OCI-M1 (cell line): ENCODE results near the gene NUBP1.

Experiments
- DNase-seq: peaks from one replicate; lab custom pipeline; 2025; lab: John Stamatoyannopoulos, UW

Gene NUBP1

DNA sequence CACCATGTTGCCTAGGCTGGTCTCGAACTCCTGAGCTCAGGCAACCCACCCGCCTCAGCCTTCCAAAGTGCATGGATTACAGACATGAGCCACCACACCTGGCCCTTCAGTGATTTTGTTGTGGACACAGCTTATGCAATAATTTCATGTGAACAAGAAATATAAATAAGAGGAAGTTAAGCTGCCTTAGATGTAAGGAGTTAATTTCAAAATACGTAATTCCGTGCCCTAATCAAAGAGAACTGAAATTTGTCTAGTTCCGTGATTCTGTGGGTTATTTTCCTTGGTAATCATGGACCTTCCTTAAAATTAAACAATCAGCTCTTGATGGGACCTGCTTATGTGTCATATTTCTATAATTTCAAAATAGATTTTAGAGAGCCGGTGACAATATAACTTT lies 63.1 kb downstream of the NUBP1 start:
- DNase-seq = peak; percentile 71

DNA sequence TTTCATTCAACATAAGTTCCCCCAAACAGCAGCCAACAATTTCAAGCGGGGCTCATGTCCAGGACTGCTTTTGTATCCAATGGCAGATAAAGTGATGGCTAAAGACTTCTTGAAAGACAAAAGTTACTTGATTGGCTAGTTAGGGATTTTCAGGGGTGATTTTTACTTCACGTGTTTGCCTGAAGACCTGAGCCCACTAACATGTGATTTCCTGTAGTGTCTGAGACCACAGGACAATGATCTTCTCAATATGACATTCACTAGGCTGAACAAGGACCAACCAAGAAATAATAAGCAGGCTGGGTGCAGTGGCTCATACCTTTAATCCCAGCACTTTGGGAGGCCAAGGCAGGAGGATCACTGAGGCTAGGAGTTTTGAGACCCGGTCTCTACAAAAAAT lies 64.6 kb downstream of the NUBP1 start:
- no peak for DNase-seq

DNA sequence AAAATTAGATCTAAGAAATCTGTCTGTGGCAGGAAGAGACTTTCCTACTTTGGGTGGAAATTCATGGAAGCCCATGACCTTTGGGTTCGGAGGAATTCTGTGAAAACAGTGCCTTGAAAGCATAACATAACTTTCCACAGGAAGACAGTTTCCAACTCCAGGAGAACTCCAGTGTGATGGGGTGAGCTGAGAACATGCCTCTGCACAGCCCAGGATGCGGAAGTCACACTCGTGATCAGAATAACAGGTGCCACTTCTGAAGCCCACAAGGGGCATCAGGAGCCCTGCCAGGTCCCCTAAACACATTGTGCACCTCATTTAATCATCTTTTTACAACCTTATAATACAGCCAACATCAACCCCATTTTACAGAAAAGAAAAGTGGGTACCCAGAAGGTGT lies 65.2 kb downstream of the NUBP1 start:
- DNase-seq = no peak

DNA sequence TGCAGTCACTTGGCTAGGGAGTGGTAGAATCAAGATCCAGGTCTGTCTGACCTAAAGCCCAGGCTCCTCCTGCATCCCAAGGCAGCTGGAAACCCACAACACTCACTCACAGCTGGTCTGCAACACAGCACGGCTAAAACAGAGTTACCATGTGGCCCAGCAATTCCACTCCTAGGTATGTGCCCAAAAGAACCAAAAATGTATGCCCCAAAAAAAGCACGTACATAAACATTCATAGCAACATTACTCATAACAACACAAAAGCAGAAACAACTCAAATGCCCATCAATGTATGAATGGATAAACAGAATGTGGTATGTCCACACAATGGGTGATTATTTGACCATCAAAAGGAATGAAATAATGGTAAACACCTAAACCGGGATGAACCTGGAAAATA lies 66.1 kb downstream of the NUBP1 start:
- DNase-seq = no peak

DNA sequence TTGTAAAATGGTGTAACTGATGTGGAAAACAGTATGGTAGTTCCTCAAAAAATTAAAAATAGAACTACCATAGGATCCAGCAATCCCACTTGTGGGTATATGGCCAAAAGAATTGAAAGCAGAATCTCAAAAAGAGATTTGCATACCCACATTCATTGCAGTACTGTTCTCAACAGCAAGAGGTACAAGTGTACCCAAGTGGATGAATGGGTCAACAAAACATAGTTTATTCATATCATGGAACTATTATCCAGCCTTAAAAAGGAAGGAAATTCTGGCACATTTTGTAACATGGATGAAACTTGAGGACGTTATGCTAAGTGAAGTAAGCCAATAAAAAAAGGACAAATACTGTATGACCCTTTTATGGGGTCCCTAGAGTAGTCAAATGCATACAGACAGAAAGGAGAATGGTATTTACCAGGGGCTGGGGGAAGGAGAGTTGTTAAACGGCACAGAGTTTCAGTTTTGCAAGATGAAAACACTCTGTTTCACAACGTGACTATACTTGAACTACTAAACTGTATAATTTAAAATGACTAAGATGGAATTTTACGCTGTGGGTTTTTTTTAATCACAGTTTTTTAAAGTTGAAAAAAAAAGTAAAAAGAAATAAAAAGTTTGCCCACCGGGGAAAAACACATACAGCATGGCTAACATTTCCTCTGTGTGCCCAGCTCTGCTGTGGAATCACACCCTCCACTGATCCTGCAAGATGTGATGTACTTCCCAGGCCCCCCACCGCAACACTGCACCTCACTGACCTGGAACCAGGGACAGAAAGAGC lies 68.9 kb downstream of the NUBP1 start:
- no peak for DNase-seq

DNA sequence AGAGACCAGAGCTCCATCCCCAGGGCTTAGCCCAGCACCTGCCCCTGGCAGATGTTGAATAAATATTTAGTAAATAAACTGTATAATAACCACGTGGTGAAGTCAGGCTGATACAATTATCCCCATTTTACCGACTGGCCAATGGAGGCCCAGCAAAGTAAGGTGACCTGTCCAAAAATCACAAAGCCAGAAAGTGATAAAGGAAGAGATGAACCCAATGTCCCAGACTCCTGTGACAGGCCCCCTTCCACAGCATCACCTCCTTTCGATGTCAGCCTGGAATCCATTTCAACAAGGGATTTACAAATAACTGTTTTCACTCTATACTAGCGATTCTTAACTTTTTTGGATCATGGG lies 69.4 kb downstream of the NUBP1 start:
- no peak for DNase-seq

DNA sequence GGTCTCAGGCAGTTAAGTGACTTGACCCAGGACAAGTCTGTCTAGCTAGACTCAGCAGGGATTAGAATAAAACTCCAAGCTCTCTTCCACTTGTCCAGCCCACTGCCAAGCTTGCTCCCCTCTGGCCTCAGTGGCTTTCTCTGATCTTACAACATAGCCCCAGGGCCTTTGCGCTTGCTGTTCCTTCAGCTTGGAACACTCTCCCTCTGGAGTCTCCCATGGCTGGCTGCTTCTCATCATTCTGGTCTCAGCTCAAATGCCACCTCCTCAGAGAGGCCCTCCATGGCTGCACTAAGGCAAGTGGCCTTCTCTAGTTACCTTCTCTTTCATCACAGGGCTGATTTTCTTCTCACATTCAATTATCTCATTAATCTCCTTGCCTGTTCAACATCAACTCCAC lies 73.9 kb downstream of the NUBP1 start:
- no peak for DNase-seq

DNA sequence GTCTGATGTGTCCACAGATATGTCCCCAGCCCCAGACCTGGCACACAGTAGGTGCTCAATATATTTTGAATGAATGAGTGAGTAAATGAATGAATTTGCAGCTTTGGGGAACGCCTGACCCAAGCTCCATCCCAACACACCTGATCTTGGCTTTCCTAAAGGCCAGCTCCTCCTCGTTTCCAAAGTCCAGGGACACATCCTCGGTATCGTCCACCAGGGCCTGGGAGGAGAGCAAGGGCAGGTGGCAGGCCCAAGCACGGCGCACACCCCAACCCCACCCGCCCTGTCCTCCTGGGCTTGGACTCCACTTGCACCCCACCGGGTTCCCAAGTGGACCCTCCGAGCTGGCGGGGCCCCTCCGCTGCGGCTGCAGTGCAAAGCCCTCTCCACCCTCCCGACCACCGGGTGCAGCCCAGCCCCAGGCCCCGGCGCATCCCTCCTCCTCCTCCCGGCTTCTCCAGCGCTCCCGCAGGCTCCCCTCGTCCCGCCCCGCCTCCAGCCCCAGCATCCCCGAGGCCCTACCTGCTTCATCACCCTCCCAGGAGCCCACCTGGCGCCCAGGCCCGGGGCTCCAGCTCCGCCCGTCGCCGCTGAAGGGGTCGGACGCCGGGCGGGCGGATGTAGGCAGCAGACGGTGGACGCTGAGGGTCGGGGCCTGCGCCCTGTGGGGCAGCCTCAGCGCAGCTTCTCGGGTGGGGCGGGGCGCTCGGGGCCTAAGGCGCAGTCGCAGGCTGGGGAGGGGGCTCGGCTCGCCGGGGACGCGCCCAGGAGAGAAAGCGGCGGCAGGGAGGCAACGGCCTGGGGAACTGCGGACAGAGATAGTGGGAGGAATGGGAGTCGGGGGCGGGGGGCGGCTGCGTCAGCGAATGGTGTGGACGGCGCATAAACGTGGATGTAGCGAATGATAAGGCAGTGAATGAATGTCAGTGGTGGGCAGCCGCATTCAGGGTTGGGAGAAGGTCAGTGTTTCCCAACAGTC lies 74.6 kb downstream of the NUBP1 start, which contains the start of gene TVP23A:
TVP23A (minus strand) TSS at position 832 of the 979 bp plus-strand sequence; CDS start at position 531, 301 bp downstream.
- no peak for DNase-seq
